GM19351 (cell line): ENCODE measurements around the gene BTBD10.

Experiments used
- ATAC-seq: cut with Tn5 transposase; IDR thresholded peaks from one replicate; pipeline ENCODE4 v1.9.1; 2021; ENCODE audit warnings: mild to moderate bottlenecking, moderate library complexity; ENCODE audit not compliant: unreplicated experiment

The BTBD10 gene

GRCh38 chr11:13341026-13341425 is 122.0 kb downstream of the BTBD10 start:
- ATAC-seq = no peak

DNA sequence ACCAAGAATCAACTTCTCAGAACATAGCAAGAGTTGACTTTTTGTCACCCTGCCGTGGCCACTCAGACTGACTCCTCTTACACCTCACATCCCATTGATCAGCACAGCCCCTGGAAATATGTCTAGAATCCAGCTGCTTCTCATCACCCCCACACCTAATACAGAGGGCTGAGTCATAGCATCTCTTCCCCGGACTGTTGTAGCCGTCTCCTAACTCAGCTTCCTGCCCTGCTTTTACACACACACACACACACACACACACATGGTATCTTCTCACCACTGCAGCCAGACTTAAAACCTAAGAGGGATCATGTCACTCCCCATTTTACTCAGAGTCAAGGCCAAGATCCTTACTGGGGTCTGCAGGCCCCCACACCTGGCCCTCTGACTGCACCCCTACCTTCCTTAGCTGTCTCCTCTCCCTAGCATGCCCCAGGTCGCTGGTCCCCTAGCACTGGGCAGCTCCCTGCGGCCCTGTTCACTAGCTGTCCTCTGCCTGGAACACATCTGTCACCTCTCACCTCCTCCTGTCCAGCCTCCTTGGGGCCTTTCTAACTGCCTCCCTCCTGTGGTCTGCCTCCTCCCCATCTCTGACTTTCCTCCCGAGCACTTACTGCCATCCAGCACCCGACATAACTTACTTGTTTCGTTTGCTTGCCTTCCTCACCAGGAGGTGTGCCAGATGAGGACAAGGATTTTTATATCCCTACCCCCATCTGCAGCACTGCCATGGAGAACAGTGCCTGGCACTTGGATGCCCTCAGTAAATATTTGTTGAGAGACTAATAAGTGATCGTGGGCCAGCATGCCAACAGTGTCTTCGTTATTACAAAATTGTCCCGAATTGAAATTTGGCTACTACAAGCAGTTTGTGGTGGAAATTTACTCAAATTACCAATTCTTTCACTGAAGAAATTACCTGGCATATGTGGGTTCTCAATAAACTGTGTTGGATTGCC is 123.5 kb downstream of the BTBD10 start:
- no peak for ATAC-seq

DNA sequence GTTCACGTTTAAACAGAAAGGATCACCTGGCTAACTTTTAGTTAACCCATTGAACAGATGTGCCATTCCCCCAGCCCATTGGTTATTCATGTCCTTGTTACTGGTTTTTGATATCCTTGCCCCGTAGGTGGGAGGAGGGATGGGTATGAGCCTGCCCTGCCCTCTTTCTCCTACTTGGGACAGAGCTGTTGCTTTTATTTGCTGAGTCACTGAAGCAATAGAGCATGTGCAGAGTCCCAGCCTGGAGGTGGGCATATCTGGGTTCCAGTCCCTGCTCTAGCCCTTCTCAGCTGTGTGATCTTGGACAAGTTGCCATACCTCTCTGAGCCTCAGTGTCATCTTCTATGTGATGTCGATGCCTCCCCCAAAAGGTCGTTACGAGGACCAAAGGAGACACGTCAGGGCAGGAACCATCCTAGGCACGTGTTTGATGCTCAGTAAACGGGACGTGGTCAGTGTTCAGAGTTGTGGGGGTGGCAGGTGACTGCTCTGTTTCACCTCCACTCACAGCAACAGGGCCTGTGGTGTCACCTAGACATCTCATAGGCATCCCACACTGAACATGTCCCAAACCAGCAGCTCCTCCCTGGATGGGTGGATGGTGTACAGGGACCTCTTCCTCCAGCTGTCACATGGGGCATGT is 124.5 kb downstream of the BTBD10 start:
- no peak for ATAC-seq

- peak; percentile 40 for ATAC-seq
These were observed 125.0 kb downstream of the BTBD10 start for GRCh38 chr11:13338019-13338426.
